Activated CD8-positive, alpha-beta memory T cell treated with anti-CD3 and anti-CD28 coated beads, Interleukin-2, amount 50 U/mL, for 1 hour (primary cell): ENCODE results near the gene KRTAP19-7.

Experiments
- DNase-seq: peaks from one replicate; pipeline ENCODE4 v3.0.0-alpha.2; 2020; ENCODE audit errors: extremely low read depth

The KRTAP19-7 gene, protein sequence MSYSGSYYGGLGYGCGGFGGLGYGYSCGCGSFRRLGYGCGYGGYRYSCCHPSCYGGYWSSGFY

DNA sequence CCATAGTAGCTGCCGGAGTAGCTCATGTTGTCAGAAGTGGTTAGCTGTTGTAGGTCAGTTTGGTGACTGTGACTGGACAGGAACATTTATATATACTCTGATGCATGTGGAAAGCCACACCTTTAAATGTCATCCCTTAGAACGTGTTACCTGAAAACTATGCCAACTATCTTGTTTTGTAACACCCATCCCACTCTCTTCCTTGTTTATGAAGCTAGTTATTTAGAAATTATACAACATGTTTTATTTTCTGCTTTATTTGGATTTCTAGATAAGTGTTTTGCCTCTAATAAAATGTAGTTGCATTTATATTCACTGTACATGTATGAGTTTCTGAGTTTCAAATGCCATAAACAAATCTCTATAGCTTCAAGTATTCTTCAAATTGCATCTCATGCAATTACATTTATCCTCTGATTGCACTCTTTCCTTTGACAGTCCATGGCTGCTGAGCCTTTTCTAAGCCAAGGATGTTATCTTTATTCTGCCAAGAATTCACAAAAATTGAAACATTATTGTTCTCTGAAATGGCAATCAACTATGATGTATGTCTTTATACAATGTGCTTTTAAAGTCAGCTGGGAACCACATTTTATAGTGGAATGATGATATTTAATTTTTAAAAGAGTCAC, at the start of gene KRTAP19-7:
TSS of gene KRTAP19-7 (minus strand) at position 51 of the 632 bp plus-strand sequence. CDS start at position 26, 25 bp downstream.
- no peak for DNase-seq

GRCh38 chr21:30605968-30606367, 44.9 kb upstream of the KRTAP19-7 start:
- DNase-seq = no peak

GRCh38 chr21:30600787-30601186, 39.7 kb upstream of the KRTAP19-7 start, which contains the start of gene KRTAP22-1:
KRTAP22-1 (plus strand) TSS chr21:30601087.
- no peak for DNase-seq

GRCh38 chr21:30598802-30599201, 37.7 kb upstream of the KRTAP19-7 start, which contains the start of gene KRTAP6-2:
KRTAP6-2 (minus strand) TSS chr21:30598902; CDS start chr21:30598874, 28 bp downstream.
- no peak for DNase-seq

DNA sequence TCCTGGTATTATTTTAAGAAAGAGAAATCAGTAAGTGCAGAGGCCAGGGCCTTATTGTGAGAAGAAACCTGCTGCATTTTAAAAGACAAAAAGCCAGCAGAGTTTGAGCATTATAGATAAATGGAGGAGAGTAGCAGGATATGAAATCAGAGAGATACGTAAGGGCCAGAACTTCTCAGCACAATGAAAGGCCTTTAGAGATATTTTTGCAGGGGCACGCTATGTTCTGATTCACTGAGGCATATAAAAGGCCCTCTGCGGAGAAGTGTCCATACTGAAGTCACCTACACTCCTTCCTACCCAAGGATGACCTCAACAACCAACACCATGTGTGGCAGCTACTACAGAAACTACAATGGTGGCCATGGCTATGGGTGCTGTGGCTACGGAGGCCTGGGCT, 31.0 kb upstream of the KRTAP19-7 start, which contains the start of gene KRTAP6-3:
TSS of gene KRTAP6-3 (plus strand) at position 301 of the 400 bp plus-strand sequence. CDS start at position 307, 6 bp downstream.
- no peak for DNase-seq

DNA sequence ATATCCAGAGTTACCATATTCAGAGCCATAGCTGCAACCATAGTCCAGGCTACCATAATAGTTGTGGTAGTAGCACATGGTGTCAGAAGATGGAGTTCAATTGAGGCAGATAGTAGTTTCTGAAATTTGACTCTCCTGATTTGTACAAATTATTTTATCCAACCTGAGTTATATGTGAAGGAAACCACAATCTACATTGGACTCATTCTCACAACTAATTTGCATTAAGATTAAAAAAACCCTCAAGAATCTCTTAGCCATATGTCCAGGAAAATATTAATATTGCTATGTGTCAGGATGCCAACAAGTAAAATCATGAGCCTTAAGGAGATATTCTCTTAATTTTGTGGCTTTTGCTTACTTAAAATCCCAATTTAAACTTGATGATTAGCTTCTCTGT, 29.2 kb upstream of the KRTAP19-7 start, which contains the start of gene KRTAP22-2:
TSS of gene KRTAP22-2 (minus strand) at position 101 of the 400 bp plus-strand sequence.
- no peak for DNase-seq

DNA sequence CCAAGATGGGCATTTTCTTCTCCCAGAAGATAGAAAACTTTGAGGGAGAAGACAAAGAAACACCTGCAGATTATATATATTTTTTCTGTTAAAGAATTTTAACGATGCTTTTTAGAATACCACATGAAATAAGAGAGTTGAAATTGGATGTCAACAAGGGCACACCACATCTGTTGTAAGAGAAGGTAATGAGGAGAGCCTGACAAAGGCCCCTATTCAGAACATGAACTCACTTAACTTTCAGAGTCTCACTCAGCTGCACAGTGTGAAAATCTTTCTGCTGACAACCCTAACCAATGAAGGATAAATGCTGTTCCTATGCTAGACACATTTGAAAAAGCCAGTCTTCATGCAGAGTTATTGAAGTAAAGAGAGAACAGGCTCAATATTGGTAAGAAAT, 21.8 kb upstream of the KRTAP19-7 start:
- no peak for DNase-seq

DNA sequence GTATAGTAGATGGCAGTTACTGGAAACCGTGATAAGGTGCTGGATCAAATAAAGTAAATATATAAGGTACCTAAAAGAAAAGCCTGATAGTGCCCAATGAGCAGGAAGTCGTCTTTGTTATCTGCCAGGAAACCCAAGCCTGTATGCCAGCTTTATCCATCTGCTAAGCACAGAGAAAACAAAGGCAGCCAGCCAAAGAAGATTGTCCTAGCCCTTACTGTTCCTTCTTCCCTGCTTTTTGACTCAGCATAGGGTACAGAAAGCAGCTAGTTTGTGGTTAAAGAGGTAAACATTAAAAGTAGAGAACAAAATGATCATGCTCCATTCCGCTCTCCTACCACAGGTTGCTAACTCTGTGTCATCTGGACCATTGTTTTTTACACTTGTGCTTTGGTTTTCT, 19.0 kb upstream of the KRTAP19-7 start:
- no peak for DNase-seq

DNA sequence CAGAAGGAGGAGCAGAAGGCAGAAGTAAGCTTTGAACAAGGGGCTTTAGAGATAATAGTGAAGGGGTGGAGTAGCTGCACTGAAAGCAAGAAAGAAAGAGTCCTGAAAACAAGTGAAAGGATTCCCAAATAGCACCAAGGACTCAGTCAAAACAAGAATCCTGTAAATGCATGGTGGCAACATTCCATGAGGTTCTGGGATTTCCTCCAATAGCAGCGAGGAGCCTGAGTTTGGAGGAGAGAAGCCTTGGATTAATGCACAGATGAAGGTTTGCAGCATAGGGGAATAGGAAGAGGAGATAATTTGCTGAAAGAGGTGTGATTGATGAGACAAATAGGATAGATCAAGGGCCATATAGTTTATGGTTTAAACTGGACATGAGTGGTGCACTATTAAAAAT, 18.2 kb upstream of the KRTAP19-7 start:
- DNase-seq = no peak

DNA sequence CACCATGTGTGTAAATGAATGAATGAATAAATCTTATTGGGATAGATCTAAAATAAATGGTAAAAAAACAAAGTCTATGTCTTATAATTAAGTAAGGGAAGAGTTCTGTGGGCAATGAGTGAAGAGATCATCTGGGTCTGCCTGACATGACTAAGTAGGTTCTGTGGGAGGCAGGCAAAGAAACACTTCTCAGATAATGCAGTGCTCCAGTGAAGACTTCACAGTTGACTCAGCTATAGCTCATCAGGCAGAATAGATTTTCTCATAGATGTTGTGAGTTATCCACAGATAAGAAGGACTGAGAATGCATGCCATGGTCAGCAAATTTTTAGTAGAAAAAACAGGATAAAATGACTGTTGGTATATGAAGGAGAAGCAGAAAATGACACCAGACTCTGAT, 16.7 kb upstream of the KRTAP19-7 start:
- DNase-seq = no peak

- DNase-seq = no peak
These were observed 6.5 kb upstream of the KRTAP19-7 start for GRCh38 chr21:30567617-30568016.

DNA sequence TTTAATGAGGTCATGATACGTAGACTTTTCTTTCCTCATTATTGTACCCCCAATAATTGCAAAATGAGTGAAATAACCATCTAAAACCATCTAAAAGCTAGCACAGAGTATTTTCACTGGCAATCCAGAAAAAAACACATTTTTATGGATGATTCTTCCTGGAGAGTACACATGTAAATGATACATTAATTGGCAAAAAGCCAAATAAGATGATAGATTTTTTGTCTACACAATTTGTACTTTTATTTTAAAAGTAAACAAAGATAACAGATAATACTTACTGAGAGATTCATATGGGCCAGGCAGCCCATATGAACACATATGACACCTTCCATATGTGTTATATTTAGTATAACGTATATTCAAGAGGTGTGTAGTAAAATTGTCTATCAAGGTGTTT, 2.5 kb upstream of the KRTAP19-7 start:
- no peak for DNase-seq

DNA sequence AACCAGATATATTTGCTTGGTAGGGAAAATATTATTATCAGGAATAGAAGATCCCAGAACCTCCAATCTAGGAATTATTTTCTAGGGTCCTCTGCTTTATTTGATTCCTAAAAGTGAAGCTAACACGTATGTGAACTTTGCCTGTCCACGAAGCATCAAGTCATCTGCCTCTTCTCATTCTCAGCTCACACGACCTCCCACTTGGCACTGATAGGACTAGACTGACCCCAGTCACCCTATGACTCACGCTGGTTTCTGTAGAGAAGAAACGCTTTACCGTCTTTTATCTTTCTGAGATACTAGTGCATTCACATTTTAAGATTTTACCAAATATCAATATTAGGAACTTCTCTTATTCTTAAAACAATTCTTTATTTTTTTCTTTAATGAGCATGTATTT, 2.0 kb upstream of the KRTAP19-7 start:
- DNase-seq = no peak

- no peak for DNase-seq
These were observed 843 bp upstream of the KRTAP19-7 start for GRCh38 chr21:30561957-30562356.

GRCh38 chr21:30555095-30555494, 6.0 kb downstream of the KRTAP19-7 start:
- DNase-seq = no peak

DNA sequence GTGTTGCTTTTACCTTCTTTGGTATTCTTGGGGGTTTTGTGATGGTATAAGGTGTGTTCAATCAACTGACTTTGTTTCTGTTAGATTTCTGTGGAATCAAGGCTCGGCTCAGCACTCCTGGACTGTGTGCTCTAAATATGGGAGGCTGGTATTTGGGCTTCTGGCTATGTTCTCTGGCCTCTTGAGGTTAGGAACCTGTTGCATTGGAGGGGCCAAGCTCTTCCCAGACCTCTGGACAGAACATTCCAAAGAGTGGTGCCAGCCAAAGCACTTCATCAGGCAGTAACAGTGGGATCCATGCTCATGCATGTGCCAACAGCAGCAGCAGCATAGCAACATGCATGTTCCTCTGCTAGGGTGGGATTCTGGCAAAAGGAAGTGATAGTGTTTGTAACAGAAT, 8.3 kb downstream of the KRTAP19-7 start:
- no peak for DNase-seq

DNA sequence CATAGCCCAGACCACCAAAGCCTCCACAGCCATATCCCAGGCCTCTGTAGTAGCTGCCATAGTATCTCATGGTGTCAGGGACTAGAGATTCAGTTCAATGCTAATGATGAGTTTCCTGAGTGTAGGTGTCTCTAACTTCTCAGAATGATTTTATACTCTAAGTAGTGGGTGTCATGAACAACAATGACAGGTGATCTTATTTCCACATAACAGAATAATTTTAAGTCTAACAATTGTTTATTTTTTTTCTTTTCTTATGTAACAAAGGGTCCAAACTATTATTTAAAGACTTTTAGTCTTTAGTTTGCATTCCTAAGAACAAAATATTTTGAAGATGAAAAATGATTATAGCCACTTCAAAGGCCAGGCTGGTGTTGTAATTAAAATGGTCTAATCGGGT, 19.4 kb downstream of the KRTAP19-7 start, which contains the start of gene KRTAP19-6:
TSS of gene KRTAP19-6 (minus strand) at position 101 of the 400 bp plus-strand sequence. CDS start at position 70, 31 bp downstream.
- no peak for DNase-seq

DNA sequence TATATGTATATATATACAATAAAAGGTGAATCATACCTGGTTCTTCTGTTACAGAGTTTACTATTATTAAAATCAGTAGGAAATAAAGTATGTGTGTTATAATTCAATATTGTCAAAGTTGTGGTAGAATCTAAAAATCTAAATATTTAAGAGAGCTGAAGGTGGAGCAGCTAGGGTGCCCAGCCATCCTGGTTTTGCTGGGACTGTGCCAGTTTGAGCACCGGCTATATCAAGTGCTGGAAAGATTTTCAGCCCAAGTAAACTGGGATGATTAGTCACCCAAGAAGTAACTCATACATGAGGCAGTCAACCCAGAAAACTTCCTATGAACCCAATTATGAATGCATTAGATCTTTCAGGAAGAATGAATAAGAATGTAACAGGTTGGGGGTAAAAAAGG, 42.2 kb downstream of the KRTAP19-7 start:
- no peak for DNase-seq

DNA sequence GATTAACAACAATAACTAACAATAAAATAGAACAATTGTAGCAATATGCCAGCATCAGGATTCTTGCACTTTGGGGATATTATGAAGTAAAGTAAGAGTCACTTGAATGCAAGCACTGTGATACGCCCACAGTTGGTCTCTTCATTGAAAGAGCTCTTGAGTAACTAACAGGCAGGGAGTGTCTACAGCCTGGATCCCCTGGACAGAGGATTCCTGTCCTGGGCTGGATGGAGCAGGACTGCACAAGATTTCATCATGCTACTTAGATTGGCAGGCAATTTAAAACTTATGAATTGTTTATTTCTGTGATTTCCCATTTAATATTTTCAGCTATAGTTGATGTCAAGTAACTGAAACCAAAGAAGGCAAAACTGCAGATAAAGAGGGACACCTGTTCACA, 45.4 kb downstream of the KRTAP19-7 start:
- DNase-seq = no peak
